ENCODE measurements around the gene TAF4.

The TAF4 gene

DNA sequence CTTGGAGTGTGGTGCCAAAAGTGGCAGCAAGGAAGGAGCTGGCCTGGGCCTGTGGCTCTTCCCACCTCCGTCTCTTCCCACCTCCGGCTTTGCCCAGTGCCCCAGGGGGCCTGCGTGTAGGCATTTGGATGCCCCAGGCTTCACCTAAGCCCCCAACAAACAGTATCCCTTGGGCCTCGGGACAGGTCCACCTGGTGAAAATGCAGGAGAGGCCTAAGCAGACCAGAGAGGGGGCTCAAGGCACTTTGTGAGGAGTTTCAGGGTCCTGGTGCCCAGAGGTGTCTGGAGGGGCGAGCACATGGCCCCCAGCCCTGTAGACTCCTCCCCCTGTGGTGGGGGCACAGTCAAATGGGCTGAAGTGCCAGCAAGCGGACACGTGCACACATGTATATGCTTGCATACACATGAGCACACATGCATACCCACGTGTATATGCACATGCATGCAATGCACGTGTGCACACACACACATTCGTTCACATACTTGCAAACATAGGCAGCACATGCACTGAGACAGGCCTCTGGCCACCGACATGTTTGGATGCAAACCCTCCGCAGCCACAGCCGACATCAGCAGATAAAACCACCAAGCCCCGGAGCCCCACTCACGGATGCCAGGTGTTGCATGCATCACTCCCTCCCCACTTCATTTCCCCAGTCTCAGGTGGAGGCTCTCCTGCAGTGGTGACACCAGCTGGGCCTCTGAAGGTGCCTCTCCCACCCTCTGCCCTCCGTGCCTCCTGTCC is 124.5 kb downstream of the TAF4 start:
- no peak for DNase-seq

DNA sequence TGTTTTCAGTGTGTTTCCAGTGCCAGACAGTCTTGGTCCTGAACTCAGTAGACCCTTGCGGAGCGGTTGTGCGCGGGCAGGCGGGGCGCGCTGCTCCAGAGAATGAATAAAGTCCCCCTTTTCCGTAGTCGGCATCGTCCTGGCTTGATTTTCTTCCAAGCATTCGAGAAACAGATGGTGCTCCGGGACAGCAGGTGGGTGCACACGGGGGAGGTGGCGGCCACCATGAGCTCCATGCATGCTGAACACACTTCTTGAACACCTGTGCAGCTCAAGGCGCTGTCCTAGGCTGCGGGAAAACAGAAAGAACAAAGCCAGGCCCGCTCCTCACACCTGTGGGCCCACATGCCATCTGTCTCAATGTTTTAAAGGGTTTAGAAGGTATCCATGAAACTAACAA is 125.2 kb downstream of the TAF4 start:
- DNase-seq = no peak

DNA sequence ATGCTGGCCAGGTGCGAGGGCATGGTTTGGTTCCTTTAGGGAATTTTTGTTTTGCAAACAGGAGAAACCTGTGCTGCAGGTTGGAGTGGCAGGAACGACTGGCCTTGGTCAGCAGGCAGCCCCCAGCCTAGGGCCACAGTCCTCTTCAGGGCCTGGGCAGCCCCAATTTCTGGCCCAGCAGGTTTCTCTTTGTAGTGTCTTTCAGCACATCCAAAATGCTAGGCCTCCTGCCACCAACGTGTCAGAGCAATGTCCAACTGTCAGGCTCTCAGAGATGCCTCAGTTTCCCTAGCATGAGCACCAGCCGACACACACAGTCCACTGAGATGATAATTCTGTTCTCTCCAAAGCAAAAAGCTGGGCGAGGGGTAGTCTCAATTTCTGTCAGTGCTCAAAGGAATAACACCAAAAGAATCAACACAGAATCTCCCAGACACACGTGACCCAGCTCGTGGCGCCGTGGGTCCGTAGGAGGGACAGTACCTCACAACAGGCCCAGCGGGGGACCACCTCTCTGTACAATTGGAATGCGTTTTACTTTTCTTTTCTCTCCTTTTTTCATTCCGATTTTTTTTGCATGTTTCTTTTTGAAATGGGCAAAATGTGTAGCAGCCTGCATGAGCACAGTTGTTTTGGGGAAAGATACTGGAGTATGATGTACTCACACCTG is 125.9 kb downstream of the TAF4 start:
- DNase-seq = no peak

DNA sequence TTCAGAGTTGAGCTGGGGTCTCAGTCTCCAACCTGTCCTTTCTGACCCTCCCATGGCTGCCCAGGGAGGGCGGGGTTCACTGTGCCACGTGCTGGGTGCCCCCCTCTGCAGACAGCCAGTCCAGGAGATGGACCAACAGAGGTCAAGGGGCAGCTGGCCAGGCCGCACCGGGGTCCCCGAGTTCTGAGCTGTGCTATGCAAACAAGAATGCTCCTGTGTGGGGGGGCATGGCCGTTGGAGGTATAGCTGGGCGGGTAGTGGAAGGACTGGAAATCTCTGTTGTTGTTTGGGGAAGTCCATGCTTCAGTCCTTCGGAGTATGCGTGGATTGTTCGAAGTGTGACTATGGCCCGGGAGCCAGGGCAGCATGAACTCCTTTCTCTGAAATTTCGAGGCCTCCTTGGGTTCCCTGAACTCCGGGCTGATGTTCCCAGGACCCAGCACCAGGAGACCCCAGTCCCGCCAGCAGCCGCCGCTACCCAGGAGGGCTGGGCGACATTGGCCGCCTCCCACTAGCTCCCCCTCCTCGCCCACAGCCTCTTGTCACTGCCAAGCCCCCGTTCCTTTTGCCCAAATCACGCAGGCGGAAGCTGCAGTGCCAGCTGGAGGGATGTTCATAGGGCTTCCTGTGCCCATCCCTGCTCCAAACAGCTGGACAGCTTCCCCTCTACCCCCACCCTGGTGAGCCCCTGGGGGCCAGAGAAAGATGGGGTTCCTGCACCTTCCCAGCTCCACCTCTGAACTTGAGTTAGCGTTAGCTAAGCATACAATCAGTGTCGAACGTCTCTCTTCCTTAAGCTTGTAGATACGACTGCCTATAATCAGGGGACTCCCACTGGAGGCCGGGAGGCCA is 126.6 kb downstream of the TAF4 start:
- DNase-seq = no peak

DNA sequence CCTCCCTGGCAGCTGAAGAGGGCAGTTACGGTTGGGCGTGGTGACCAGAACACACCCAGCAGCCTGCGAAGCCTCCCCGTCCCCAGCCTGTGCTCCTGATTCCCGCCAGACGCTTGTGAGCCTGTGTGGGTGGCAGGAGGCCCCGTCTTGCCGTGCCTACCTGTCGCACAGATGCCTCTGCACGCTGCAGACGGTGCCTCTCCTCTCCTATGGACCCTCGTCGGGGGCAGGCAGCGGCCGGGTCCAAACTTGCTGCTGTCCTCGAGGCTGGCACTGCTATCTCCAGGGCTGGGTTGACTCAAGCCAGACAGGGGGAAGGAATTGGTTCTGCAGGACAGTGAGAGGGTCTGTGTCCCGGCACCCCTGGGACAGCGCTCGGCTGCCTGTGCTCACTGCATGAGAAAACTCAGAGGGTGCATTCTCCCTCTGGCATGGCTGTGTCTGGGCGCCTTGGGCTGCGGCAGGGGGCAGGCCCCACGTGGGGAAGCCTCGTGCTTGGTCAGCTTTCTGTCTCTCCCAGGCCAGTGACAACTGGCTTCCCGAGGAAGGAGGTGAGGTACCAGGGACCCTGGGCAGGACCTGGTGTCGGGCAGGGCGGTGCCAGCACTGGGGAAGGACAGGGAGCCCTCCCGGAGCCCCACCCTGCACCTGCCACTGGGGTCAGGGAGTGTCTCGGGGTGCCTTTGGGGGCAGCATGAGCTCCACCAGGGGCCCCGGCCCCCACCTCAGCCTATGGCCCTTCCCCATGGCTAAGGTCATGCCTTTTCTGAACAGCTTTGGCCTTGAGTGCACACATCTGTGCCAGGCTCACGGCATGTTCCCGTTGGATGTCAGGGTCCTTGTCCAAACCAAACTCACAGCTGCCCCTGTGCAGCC is 127.5 kb downstream of the TAF4 start:
- no peak for DNase-seq

DNA sequence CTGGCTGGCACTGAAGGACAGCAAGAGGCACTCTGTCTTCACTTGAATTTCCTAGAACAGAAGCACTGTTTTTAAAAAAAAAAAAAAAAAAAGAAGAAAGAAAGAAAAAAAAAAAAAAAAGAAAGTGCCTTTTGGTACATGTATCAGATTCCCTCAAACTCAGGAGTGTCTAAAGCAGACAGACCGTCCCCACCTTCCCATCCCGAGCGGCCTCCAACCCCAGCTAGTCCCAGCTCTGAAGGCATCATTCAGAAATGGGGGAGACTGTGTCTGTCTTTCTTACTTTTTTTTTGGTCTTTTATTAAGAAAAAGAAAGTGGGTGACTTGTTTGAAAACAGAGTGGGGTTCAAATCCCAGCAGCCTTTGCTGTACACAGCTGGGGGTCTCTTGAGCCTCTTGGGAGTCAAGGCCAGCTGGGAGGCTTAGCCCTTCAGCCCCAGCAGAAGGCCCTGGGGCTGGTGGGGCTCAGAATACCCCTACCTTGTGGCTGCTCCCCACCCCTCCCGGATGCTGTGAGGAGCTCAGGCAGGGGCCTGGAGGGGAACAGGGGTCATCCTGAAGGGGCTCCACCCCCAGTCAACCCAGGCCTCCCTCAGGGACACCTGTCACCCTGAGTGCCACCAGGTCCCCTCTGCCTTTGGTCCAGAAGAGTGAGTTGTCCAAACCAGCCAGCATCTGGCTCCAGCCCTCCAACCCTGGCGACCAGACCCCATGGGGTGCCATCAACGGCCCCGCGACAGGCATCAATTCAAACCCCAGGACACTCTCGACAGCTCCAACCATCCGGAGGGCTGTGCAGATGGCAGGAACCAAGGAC is 128.3 kb downstream of the TAF4 start:
- DNase-seq = no peak

DNA sequence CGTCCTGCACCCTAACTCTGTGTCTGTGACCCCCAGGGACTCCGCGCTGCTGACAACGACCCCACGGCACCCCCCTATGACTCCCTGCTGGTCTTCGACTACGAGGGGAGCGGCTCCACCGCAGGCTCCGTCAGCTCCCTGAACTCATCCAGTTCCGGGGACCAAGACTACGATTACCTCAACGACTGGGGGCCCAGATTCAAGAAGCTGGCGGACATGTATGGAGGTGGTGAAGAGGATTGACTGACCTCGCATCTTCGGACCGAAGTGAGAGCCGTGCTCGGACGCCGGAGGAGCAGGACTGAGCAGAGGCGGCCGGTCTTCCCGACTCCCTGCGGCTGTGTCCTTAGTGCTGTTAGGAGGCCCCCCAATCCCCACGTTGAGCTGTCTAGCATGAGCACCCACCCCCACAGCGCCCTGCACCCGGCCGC is 129.0 kb downstream of the TAF4 start:
- no peak for DNase-seq

DNA sequence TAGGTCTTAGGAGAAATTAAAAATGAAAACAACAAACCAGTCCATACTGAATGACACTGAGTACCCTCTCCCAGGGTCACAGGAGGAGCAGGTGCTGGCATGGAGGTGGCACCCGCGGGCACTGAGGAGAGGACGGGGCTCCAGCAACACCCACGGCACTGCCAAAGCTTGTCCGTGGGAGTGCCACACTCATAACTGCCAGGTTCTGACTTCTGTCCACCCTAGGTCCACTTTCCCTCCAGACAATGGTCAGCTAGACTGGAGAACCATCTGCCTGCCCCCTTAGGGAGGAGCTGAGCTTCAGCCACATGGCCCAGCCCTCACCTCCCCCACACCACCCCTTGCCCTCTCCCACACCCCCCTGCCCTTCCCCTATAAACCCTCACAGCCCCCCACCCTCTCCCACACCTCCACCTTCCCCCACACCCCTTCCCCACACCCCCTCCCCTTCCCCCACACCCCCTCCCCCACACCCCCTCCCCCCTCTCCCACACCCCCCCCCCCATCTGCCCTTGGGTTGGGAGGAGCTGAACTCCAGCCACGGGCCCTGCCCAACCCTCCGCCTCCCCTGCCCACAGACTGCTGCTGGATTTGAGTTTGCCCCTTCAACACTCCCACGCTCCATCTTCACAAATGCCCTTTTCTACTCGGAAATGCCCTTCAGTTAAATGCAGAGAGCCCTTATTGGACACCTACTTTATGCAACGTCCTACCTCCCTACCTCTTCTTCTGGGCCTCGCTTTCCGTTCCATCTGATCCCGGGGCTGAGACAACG is 129.6 kb downstream of the TAF4 start:
- no peak for DNase-seq

DNA sequence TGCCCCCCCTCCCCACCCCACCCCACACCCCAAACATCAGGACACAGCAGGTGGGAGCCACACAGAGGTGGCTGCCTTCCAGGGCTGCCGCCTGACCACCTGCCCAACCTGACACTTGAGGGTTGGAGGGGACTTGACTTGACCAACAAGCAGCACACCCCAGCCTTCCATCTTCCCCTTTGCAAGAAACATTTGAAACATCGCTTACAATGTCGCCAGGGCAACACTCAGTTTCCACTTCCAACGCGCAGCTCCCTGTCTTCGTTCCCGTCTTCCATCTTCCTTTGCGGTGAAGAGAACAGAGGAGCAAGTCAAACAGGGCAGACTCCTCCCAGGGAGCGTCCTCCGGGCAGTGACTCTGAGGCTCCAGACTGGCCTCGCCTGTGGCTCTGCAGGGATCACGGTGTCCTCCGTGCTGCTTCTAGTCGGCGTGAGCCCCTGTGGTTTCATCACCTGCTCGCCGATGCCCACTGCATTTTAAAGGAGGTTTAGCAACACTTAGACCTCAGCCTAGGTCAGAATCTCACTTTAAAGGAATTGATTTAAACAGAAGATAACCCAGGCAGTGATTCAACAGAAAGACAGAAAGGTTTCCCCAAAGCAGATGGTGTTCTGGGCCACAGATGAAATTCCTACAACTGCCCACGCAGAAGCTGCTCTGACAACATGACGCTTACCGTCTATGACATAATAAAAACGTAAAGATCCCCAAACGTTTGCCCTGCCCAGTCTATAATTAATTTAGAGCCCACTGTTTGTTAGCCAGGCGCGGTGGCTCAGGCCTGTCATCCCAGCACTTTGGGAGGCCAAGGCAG is 130.8 kb downstream of the TAF4 start:
- no peak for DNase-seq

DNA sequence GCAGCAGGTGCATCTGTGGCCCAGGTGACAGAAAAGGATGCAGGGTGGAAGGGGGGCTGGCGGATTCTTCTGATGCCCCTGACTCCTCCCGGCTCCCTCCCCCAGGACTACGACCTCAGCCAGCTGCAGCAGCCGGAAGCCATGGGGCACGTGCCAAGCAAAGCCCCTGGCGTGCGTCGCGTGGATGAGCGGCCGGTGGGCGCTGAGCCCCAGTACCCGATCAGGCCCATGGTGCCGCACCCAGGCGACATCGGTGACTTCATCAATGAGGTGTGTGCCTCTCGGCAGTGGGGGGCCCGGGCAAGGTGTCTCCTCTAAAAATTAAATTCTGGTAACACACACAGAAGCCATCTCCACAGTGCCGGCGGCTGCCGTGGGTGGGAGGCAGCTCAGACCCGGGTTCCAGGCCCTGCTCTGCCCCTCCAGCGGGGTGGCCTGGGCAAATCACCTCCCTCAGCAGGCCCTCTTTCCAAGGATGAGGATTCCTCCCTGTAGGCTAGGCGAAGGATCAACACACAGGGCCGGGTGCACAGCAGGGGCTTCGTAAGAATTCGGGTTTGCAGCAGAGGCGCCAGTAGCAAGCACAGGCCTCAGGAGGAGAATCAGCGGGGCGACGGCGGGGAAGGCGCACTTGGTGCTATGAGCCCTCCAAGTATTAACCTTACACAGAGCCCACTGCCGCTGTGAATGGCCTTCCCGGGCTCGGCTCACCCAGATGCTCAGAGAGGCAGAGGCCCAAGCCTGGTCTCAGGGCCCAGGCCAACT is 131.5 kb downstream of the TAF4 start:
- no peak for DNase-seq

DNA sequence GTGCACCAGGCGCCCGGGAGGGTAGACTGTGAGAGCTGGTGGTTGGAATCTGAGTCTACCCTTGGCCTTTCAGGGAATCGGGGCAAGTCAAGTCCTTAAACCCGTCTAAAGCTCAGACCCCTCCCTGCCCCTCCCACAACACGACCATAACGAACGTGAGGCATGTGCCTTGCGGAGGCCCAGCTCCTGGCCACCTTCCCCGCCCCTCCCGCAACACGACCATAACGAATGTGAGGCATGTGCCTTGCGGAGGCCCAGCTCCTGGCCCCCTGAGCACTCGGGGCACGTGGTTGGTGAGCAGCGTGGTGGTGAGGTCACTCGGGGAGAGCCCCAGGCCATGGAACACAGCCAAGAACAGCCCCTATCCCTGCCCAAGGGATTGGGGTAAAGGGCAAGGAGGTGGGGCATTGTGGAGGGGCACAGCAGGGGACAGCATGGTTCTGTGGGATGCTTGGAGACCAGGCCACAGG is 132.2 kb downstream of the TAF4 start:
- DNase-seq = no peak

DNA sequence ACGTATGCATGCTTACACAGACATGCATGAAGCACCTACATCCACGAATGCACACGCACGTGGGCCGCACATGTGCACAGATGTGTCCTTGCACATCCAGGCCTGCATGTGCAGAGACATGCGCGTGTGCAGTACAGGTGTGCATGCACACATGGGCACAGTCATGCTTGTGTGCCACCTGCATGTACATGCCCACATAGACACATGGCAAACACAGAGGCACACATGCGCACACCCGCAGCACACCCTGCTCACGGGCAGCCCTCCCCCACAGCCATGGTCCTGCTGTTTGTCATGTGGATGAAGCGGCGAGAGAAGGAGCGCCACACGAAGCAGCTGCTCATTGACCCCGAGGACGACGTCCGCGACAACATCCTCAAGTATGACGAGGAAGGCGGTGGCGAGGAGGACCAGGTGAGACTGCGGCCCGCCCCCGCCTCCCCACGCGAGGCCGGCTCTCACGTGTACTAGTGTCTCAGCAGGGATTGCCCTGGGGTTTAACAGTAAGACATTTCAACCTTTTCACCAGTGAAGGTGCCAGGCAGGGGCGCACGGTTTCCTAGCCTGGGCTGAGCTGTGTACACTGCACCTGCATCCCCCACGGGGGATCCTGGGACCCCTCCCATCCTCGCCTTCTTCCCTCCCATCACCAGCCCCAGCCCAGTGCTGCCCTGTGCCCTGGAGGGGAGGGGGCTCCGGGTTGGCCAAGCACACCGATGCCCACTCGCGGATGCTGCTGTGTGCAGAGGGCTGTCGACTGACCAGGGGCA is 132.8 kb downstream of the TAF4 start:
- DNase-seq = no peak

DNA sequence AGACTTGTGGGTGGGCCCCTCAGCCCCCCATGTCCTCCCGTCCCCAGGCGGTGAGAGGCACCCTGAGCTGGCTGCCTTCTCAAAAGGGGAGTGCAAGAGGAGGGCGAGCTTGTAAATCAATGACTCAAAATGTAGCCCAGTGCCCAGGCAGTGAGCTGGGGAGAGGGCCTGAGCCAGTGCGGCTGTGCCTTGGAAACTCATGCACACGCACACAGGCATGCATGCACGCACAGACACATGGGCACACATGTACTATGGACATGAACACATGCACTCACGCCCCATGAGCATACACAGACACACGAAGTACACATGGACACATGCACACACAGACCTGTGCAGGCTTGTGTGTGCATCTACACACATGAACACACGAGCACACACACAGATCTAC is 133.5 kb downstream of the TAF4 start:
- DNase-seq = no peak

DNA sequence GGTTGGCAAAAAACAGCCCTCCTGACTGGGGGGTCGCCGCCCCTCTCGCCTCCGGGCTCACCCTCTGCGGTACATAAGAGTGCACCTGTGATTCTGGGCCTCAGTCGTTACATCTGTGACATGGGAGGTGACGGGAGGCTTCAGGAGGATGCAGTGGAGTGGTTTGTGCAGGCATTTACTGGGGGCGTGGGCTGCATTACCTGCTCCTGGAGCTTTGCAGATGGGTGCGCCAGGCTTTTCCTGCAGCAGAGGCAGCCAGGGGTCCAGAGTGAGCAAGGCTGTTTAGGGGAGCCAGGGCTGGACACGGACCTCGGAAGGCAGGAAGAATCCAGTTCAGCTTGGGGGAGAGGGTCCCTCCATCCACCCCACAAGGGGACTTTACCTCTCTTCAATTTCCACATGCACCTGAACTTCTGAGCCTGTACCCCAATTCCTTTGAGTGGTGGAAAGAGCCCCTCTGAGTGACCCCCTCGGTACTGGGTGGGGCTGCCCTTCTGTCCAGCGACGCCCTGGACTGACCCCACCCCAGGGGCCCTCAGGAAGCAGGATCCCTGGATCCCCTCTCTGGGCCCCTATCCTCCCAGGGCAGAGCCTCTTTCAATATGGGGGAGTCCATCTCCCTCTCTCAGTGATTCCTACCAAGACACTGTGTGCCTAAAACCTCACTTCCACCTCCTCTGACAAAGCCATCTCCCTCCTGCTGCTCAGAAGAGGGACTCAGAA is 134.0 kb downstream of the TAF4 start:
- DNase-seq = no peak

DNA sequence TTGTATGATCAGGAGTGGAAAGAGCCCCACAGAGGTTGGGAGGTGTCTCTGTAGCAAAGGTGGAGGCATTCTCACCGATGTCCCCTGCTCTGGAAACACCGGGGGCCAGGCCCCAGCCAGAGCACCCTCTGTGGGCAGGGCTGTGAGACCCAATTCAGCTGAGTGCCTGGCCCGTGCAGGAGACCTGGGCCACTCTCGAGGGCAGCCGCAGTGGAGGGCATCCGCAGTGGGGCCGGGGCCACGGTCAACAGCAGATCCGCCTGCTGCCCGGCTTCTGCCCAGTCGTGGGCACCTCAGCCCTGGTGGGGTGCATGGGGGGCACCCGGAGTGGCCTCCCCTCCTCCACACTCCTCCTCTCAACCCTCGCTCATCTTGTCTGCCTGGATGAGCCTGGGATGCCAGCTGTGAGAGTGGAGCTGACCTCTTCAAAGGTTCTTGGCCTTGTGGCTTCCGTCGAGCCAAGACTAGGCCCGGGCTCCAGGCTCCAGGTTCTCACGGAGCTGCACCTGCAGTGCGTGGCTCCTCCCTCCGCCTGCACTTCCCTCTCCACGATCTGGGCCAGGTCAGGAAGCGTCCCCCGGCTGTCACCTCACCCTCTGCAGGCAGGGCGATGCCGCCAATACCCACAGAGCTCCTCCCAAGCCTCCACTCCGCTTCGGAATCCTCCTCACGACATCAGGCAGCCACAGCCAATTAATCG is 134.8 kb downstream of the TAF4 start:
- DNase-seq = no peak

DNA sequence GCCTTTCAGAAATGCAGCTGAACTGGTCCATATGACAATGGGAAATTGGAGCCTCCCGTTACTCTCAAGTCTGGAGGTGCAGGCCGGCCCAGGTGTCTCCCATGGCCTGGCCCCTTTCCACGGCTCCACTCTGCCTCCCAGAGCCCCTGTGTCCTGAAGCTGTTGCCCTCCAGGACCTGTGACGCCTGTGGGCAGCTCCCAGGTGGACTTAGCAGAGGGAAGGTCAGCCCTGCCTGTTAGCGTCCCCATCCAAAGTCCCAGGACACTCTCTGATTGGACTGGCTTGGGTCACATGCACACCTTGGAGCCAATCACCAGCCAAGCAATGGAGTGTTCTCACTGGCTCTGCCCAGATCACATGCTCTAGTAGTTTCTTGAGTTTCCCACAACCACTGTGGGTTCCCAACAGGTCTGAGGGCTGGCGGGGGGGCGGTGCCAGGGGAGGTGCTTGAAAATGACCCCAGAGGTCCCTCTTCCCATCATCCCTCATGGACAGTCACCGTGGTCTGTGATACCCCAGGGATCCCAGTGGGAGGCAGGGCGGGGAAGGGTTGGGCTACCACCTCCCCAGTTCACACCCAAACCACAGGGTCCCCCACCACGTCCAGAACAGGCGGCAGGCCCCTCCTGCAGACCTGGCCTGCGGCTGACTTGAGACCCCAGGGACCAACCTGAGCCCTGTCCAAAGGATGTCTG is 135.6 kb downstream of the TAF4 start:
- DNase-seq = no peak

Data from NCI-H1930 (cell line).